Vagina (tissue), 2 donors: ENCODE measurements around the gene MRPS10. TPM values are rescaled to one million over a fixed set of nuclear protein-coding genes. Genes with fewer than 3 reads are reported as not detected.

Experiments
- DNase-seq, 2 donors: peaks; one replicate each; pipeline ENCODE4 v3.0.0-alpha.2; 2017; ENCODE audit errors: extremely low spot score in 2 of 2
- H3K27ac ChIP-seq: fragments of 200-600 bp; sonication (generic); one replicate; pipeline ENCODE4 v1.5.1; 2019
- H3K27me3 ChIP-seq: fragments of 200-600 bp; sonication (generic); one replicate; pipeline ENCODE4 v1.5.1; 2019
- H3K36me3 ChIP-seq, 2 donors: fragments of 200-600 bp; sonication (generic); one replicate each; pipeline ENCODE4 v1.5.1; 2017 to 2019
- H3K4me1 ChIP-seq: fragments of 200-600 bp; sonication (generic); one replicate; pipeline ENCODE4 v1.5.1; 2019
- H3K4me3 ChIP-seq, 2 donors: fragments of 200-600 bp; sonication (generic); 1 replicate in 1 of 2; 2 replicates in 1 of 2; pipeline ENCODE4 v1.5.1; 2016 to 2019
- H3K9me3 ChIP-seq: fragments of 200-600 bp; sonication (generic); one replicate; pipeline ENCODE4 v1.5.1; 2019
- POLR2A ChIP-seq, 2 donors: fragments of 450-650 bp; IDR thresholded peaks; one replicate each; pipeline ENCODE4 v1.6.1; 2017; ENCODE audit warnings: antibody characterized with exemption in 2 of 2, mild to moderate bottlenecking in 2 of 2, moderate library complexity in 2 of 2
- POLR2AphosphoS5 ChIP-seq, 2 donors: sonication (generic); formaldehyde crosslinking; IDR thresholded peaks; one replicate each; pipeline ENCODE4 v1.9.0; 2017; ENCODE audit warnings: antibody characterized with exemption in 2 of 2, mild to moderate bottlenecking in 2 of 2, low read depth in 1 of 2; ENCODE audit not compliant: insufficient read depth in 1 of 2
- intact Hi-C: fragments of 100-400 bp; cut with DNase I; formaldehyde crosslinking; loops from one replicate; pipeline ENCODE4 v1.15.1; 2023
- total RNA-seq: library from RNA; depleted of rRNA; stranded (reverse); fragments of >200 nt; gene quantifications from one replicate; pipeline ENCODE4 v1.2.3, GENCODE V29; 2016
- TF ChIP-seq, protein P1 (sequence below), 3 experiments: fragments of 450-650 bp in 2 of 3; fragments of 200-600 bp in 1 of 3; sonication (generic) in 1 of 3; IDR thresholded peaks; one replicate each; pipeline ENCODE4 v1.5.1; 2017 to 2019; ENCODE audit warnings: antibody characterized with exemption in 3 of 3, mild to moderate bottlenecking in 2 of 3, moderate library complexity in 2 of 3

The MRPS10 gene
- total RNA-seq, 1 donor from 2014 or later = 21.4 TPM

DNA sequence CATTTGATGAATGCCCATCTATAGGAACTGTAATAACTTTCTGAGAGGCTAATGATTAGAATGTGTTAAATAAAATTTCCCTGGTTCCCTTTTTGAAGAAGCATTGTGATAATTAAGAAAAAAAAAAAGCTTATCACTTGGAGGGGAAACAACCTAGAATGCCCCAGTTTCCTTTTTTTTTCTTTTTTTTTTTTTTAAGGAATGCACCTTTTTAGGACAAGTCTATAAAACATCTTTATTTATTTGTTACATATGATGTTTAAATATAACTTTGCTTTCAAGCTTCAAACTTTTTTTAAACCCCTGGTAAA, 7.3 kb upstream of the MRPS10 start:
- TF ChIP-seq, protein P1, sequence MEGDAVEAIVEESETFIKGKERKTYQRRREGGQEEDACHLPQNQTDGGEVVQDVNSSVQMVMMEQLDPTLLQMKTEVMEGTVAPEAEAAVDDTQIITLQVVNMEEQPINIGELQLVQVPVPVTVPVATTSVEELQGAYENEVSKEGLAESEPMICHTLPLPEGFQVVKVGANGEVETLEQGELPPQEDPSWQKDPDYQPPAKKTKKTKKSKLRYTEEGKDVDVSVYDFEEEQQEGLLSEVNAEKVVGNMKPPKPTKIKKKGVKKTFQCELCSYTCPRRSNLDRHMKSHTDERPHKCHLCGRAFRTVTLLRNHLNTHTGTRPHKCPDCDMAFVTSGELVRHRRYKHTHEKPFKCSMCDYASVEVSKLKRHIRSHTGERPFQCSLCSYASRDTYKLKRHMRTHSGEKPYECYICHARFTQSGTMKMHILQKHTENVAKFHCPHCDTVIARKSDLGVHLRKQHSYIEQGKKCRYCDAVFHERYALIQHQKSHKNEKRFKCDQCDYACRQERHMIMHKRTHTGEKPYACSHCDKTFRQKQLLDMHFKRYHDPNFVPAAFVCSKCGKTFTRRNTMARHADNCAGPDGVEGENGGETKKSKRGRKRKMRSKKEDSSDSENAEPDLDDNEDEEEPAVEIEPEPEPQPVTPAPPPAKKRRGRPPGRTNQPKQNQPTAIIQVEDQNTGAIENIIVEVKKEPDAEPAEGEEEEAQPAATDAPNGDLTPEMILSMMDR (IDR thresholded peaks at IDR 0.05) = no peak
- TF ChIP-seq POLR2AphosphoS5 (IDR thresholded peaks at IDR 0.05; ENCODE audit: insufficient read depth in 1 of 2, low read depth in 1 of 2) = no peak
- Histone ChIP-seq H3K27ac (no peak overlapping the region), H3K36me3 (no peaks in the 10 kb centered on the region), H3K27me3 (no peaks in the 10 kb centered on the region), H3K4me1 (peaks cover 37% of the 10 kb centered on the region), H3K4me3 (no peak overlapping the region), H3K9me3 (no peaks in the 10 kb centered on the region)
- intact Hi-C loops = no loop called here
- DNase-seq = no peak

GRCh38 chr6:42224222-42225028, 6.8 kb upstream of the MRPS10 start:
- TF ChIP-seq POLR2AphosphoS5 (IDR thresholded peaks at IDR 0.05; ENCODE audit: insufficient read depth in 1 of 2, low read depth in 1 of 2) = peak in 1 of 2 donors; percentile 56
- no peak for TF ChIP-seq POLR2A (IDR thresholded peaks at IDR 0.05)
- TF ChIP-seq, protein P1 (IDR thresholded peaks at IDR 0.05) = no peak
- Histone ChIP-seq H3K27me3 (no peaks in the 10 kb centered on the region), H3K4me3 (no peak overlapping the region), H3K27ac (no peak overlapping the region), H3K36me3 (no peaks in the 10 kb centered on the region), H3K9me3 (no peaks in the 10 kb centered on the region), H3K4me1 (peaks cover 37% of the 10 kb centered on the region)
- DNase-seq = no peak
- intact Hi-C loops = no loop called here

DNA sequence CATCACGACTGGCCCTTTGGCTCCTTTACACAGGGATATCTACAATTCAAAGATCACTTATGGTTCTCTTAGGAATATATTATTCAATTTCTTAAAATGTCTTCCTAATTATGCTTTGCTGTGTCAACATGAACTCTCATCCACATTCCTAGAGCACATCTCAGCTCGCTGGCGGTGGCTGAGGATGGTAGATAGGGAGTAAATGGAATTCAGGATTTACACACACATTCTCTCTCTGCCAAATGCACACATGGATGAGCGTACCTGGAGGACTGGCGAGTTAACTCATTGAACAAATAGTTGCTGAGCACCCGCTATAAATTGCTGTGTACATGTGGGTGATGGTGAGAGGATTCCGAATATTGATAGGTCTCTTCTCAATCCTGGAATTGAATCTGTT, 4.8 kb upstream of the MRPS10 start:
- peaks cover 36% of the 10 kb centered on the region for H3K4me1 ChIP-seq
- H3K36me3 ChIP-seq = no peaks in the 10 kb centered on the region
- no peaks in the 10 kb centered on the region for H3K9me3 ChIP-seq
- intact Hi-C loops = no loop called here
- DNase-seq = no peak
- no peak overlapping the region for H3K27ac ChIP-seq
- no peak for TF ChIP-seq POLR2AphosphoS5 (IDR thresholded peaks at IDR 0.05; ENCODE audit: insufficient read depth in 1 of 2, low read depth in 1 of 2)
- TF ChIP-seq, protein P1 (IDR thresholded peaks at IDR 0.05) = no peak
- no peak for TF ChIP-seq POLR2A (IDR thresholded peaks at IDR 0.05)
- no peak overlapping the region for H3K4me3 ChIP-seq
- H3K27me3 ChIP-seq = no peaks in the 10 kb centered on the region

DNA sequence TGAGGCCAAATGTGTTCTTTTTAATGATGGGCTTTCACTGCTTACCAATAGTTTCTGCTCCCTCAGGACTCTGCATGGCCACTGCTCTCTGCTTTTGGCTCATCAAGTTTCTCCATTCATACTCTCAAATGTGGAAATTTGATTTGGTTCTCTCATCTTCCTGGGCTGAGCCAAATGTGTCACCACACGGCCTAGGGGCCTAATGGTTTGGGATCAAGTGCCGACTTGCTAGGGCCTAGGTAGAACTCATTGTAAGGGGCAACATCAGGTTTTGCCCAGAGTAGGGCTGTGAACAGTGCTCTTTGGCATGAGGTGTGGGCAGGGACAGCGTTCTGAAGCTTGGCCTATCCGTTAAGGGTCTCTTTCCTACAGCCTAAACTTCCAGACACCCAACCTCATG, 3.9 kb upstream of the MRPS10 start:
- H3K36me3 ChIP-seq = no peaks in the 10 kb centered on the region
- intact Hi-C loops = no loop called here
- no peaks in the 10 kb centered on the region for H3K27me3 ChIP-seq
- TF ChIP-seq, protein P1 (IDR thresholded peaks at IDR 0.05) = no peak
- TF ChIP-seq POLR2AphosphoS5 (IDR thresholded peaks at IDR 0.05; ENCODE audit: insufficient read depth in 1 of 2, low read depth in 1 of 2) (no peak), POLR2A (IDR thresholded peaks at IDR 0.05) (no peak)
- no peak for DNase-seq
- H3K9me3 ChIP-seq = no peaks in the 10 kb centered on the region
- no peak overlapping the region for H3K4me3 ChIP-seq
- no peak overlapping the region for H3K27ac ChIP-seq
- peaks cover 37% of the 10 kb centered on the region for H3K4me1 ChIP-seq

GRCh38 chr6:42220807-42221206, 3.1 kb upstream of the MRPS10 start:
- Histone ChIP-seq H3K27me3 (no peaks in the 10 kb centered on the region), H3K9me3 (no peaks in the 10 kb centered on the region), H3K4me3 (no peak overlapping the region), H3K4me1 (peaks cover 34% of the 10 kb centered on the region), H3K27ac (no peak overlapping the region), H3K36me3 (no peaks in the 10 kb centered on the region)
- TF ChIP-seq, protein P1 (IDR thresholded peaks at IDR 0.05) = no peak
- TF ChIP-seq POLR2A (IDR thresholded peaks at IDR 0.05) = no peak
- no peak for DNase-seq
- intact Hi-C loops = no loop called here
